GM12878 (cell line): ENCODE data around the gene SEMA4F. TPM values are rescaled to one million over a fixed set of nuclear protein-coding genes. Genes with fewer than 3 reads are reported as not detected.

Experiments
- ATAC-seq: fragments of 200-7000 bp; cut with Tn5 transposase; 3 replicates; pipeline ENCODE4 v1.9.1; 2020; ENCODE audit warnings: mild to moderate bottlenecking, moderate library complexity
- BruUV-seq: library from RNA; stranded (reverse); fragments of 400-500 nt; replicated peaks from 2 replicates; lab custom pipeline; 2021; lab: Mats Ljungman, UMichigan
- CTCF ChIA-PET: fragments of 300-600 bp; sonication (Branson Sonifier 250); formaldehyde crosslinking; extraction: SDS; loops from one replicate; lab custom pipeline; 2021; ENCODE audit warnings: inconsistent platforms; lab: Yijun Ruan, JAX
- POLR2A ChIA-PET: fragments of 350-600 bp; formaldehyde crosslinking; extraction: SDS; loops from one replicate; lab custom pipeline; 2021; ENCODE audit warnings: inconsistent platforms; lab: Charles Lee
- RAD21 ChIA-PET: fragments of 300-600 bp; sonication (Branson Sonifier 250); formaldehyde crosslinking; loops from one replicate; lab custom pipeline; 2023; ENCODE audit warnings: antibody characterized with exemption; ENCODE audit not compliant: unreplicated experiment; lab: Charles Lee
- SMC1A ChIA-PET: fragments of 300-600 bp; sonication (Branson Sonifier 250); formaldehyde crosslinking; loops from one replicate; lab custom pipeline; 2023; ENCODE audit not compliant: unreplicated experiment, uncharacterized antibody; lab: Charles Lee
- DNase-seq: peaks from one replicate; pipeline ENCODE4 v3.0.0-alpha.2; 2011; ENCODE audit warnings: low read depth, low spot score
- FAIRE-seq: peaks from 3 replicates; lab custom pipeline; 2011; peaks lifted over from hg19 to GRCh38; lab: Jason Lieb, UNC
- H2AFZ ChIP-seq: 2 replicates; pipeline ENCODE4 v1.6.0; 2011; ENCODE audit warnings: low read depth, low read length, control low read depth; ENCODE audit not compliant: control insufficient read depth
- H3K27ac ChIP-seq: 2 replicates; pipeline ENCODE4 v1.5.1; 2011; ENCODE audit warnings: control low read depth; ENCODE audit not compliant: control insufficient read depth, insufficient read depth
- H3K27me3 ChIP-seq, 2 experiments: replicated peaks in 1 of 2; 2 replicates each; pipeline versions ENCODE4 v1.6.0 to v1.6.1; 2011; ENCODE audit warnings: low read length in 1 of 2; ENCODE audit not compliant: control insufficient read depth in 2 of 2, insufficient read depth in 2 of 2
- H3K36me3 ChIP-seq, 2 experiments: 2 replicates each; pipeline ENCODE4 v1.5.1; 2011; ENCODE audit warnings: low read length in 1 of 2; ENCODE audit not compliant: control insufficient read depth in 2 of 2, insufficient read depth in 2 of 2
- H3K4me1 ChIP-seq: 2 replicates; pipeline ENCODE4 v1.6.1; 2011; ENCODE audit warnings: mild to moderate bottlenecking, low read length, moderate library complexity, mixed read lengths; ENCODE audit not compliant: control insufficient read depth, insufficient read depth
- H3K4me2 ChIP-seq: 2 replicates; pipeline ENCODE4 v1.6.0; 2011; ENCODE audit warnings: control low read depth; ENCODE audit not compliant: control insufficient read depth, insufficient read depth
- H3K4me3 ChIP-seq: fragments of 200-600 bp; sonication (generic); 2 replicates; pipeline ENCODE4 v1.5.1; 2016
- H3K79me2 ChIP-seq: 2 replicates; pipeline ENCODE4 v1.6.0; 2011; ENCODE audit warnings: low read length; ENCODE audit not compliant: control insufficient read depth, insufficient read depth
- H3K9ac ChIP-seq: 2 replicates; pipeline ENCODE4 v1.8.0; 2011; ENCODE audit warnings: low read length, control low read depth, mixed read lengths; ENCODE audit not compliant: control insufficient read depth, insufficient read depth
- H3K9me3 ChIP-seq: replicated peaks from 3 replicates; pipeline ENCODE4 v1.5.1; 2011; ENCODE audit warnings: mild to moderate bottlenecking, low read length; ENCODE audit not compliant: control insufficient read depth, insufficient read depth
- H4K20me1 ChIP-seq: 2 replicates; pipeline ENCODE4 v1.6.0; 2011; ENCODE audit not compliant: control insufficient read depth, insufficient read depth
- ASH2L ChIP-seq: fragments of 300-600, 200-600 bp; sonication (generic); IDR thresholded peaks from 2 replicates; pipeline ENCODE4 v1.6.1; 2017; ENCODE audit warnings: low read depth, mild to moderate bottlenecking, borderline replicate concordance
- CHD1 ChIP-seq: IDR thresholded peaks from 2 replicates; pipeline ENCODE4 v1.6.1; 2012; ENCODE audit warnings: low read depth, low read length, improper control_type of control experiment
- CREM ChIP-seq: IDR thresholded peaks from 2 replicates; pipeline ENCODE4 v1.6.1; 2014; ENCODE audit warnings: antibody characterized with exemption, low read depth
- EP300 ChIP-seq, 2 experiments: fragments of 150-350 bp in 1 of 2; IDR thresholded peaks; 2 replicates each; pipeline ENCODE4 v1.6.1; 2011 to 2012; ENCODE audit warnings: low read depth in 2 of 2, low read length in 2 of 2, borderline replicate concordance in 1 of 2, improper control_type of control experiment in 1 of 2, inconsistent platforms in 1 of 2; ENCODE audit not compliant: control insufficient read depth in 1 of 2
- NFYA ChIP-seq: IDR thresholded peaks from 2 replicates; pipeline ENCODE4 v1.6.1; 2011; ENCODE audit warnings: low read depth, mild to moderate bottlenecking, low read length, improper control_type of control experiment, borderline replicate concordance
- SPI1 ChIP-seq: IDR thresholded peaks from 2 replicates; pipeline ENCODE4 v1.6.1; 2011; ENCODE audit warnings: low read depth, mild to moderate bottlenecking, low read length, moderate library complexity, borderline replicate concordance; ENCODE audit not compliant: insufficient read depth
- ZNF207 ChIP-seq: fragments of 450-650 bp; IDR thresholded peaks from 2 replicates; pipeline ENCODE4 v1.6.1; 2014; ENCODE audit warnings: antibody characterized with exemption, mild to moderate bottlenecking, borderline replicate concordance
- ZNF217 ChIP-seq: fragments of 450-650 bp; IDR thresholded peaks from 2 replicates; pipeline ENCODE4 v1.6.1; 2017; ENCODE audit warnings: antibody characterized with exemption, mild to moderate bottlenecking
- WGBS: methylation state at CpG from one replicate; pipeline ENCODE4 v1.1.6; 2016; ENCODE audit warnings: low lambda C conversion rate; ENCODE audit not compliant: insufficient replicate concordance, insufficient coverage; ENCODE audit errors: missing lambda C conversion rate; 5-methylcytosine and 5-hydroxymethylcytosine counted together
- in situ Hi-C: fragments of 300-500 bp; cut with MboI; formaldehyde crosslinking; loops from 9 replicates; pipeline ENCODE4 v1.14.3; 2018; ENCODE audit warnings: mixed read lengths
- intact Hi-C: fragments of 100-400 bp; cut with micrococcal nuclease; formaldehyde crosslinking; loops from one replicate; pipeline ENCODE4 v1.14.2; 2022; ENCODE audit not compliant: unreplicated experiment
- polyA plus RNA-seq, 11 experiments: library from polyadenylated mRNA; depleted of rRNA in 4 of 11; unstranded in 6 of 11; stranded (reverse) in 5 of 11; fragments of >200 nt; fragmentation: Nextera tagmentation in 4 of 11; fragmentation: Illumina TruSeq in 1 of 11; extraction: Ambion mirVana in 4 of 11; extraction: Trizol in 1 of 11; gene quantifications; 1 replicate in 1 of 11; 2 replicates in 10 of 11; pipeline versions ENCODE4 v1.2.1 to v1.2.3, GENCODE V29; 2011 to 2016; ENCODE audit warnings: inconsistent platforms in 2 of 11, missing spikeins in 2 of 11, low read depth in 1 of 11
- total RNA-seq, 4 experiments: library from RNA; depleted of rRNA in 3 of 4; stranded (reverse); fragments of >200 nt in 3 of 4; fragmentation: Illumina TruSeq in 1 of 4; extraction: Trizol in 1 of 4; gene quantifications; 2 replicates each; pipeline versions ENCODE4 v1.2.1 to v1.2.3, GENCODE V29; 2013 to 2021
- TF ChIP-seq, protein P1 (sequence below): fragments of 450-650 bp; formaldehyde crosslinking; IDR thresholded peaks from 2 replicates; pipeline ENCODE4 v1.4.0; 2020; ENCODE audit warnings: mild to moderate bottlenecking, moderate library complexity
- TF ChIP-seq, protein P2 (sequence below): fragments of 450-650 bp; IDR thresholded peaks from 2 replicates; pipeline ENCODE4 v1.6.1; 2018; ENCODE audit warnings: mild to moderate bottlenecking, low read depth, moderate library complexity; ENCODE audit not compliant: partially characterized antibody

Gene SEMA4F
- total and polyA plus RNA-seq, 10 of the 15 experiments (the other 5 are each of a cell fraction or from before 2014, with no cell fraction given) = 0.26 to 3.0 (median 2.1) TPM

DNA sequence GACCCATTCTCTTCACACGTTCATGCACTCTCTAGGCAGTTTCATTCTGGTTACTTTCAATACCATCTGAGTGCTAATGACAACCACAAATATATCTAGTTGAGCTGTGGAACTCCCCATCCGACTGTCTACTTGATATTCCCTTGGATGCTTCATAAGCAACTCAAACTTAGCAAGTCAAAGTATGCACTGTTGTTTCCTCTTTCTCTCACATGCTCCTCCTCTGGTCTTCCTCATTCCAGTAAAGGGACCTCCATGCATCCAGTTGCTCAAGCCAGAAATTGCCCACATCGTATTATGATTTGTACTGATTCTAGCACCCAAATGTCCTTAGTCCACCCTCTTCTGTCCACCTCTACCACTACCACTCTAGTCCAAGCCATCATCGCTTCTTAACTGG lies 22.3 kb downstream of the SEMA4F start:
- H3K79me2 ChIP-seq = no peaks in the 10 kb centered on the region
- no peak overlapping the region for H3K4me3 ChIP-seq
- no peaks in the 10 kb centered on the region for H3K4me1 ChIP-seq
- H3K27ac ChIP-seq = no peak overlapping the region
- no peak for ATAC-seq
- no peak overlapping the region for H3K4me2 ChIP-seq
- no TSS peak for BruUV-seq
- FAIRE-seq = no peak
- TF ChIP-seq CHD1 = no peak
- H4K20me1 ChIP-seq = no peaks in the 10 kb centered on the region
- in situ Hi-C loops (no loop called here), intact Hi-C loops (no loop called here)
- no peaks in the 10 kb centered on the region for H3K9me3 ChIP-seq
- no peak for DNase-seq
- POLR2A ChIA-PET = no interaction called here
- CTCF ChIA-PET = no interaction called here
- WGBS = 71% methylated on average over 4 of the region's 4 CpGs
- SMC1A ChIA-PET = interaction anchor here (1.1 to 1.7 kb wide), 2 partner anchors 12 to 38 kb away, joined by 4 read pairs; no protein-coding TSS in a partner anchor
- no peak overlapping the region for H3K9ac ChIP-seq
- no peaks in the 10 kb centered on the region for H3K36me3 ChIP-seq
- no peaks in the 10 kb centered on the region for H3K27me3 ChIP-seq
- no peak overlapping the region for H2AFZ ChIP-seq
- RAD21 ChIA-PET = interaction anchor here (1.3 kb wide), 1 partner anchor 12 kb away, joined by 3 read pairs; no protein-coding TSS in a partner anchor

DNA sequence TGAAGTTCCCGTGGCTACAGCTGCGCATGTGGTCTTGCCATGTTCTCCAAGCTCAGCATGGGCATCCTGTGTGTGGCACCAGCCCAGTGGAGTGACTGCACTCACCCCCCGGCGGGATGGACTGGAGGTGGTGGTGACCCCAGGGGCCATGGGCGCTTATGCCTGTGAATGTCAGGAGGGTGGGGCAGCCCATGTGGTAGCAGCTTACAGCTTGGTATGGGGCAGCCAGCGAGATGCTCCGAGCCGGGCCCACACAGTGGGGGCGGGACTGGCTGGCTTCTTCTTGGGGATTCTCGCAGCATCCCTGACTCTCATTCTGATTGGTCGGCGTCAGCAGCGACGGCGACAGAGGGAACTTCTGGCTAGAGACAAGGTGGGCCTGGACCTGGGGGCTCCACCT lies 25.6 kb downstream of the SEMA4F start:
- H3K4me1 ChIP-seq = no peaks in the 10 kb centered on the region
- in situ Hi-C loops = no loop called here
- H3K9me3 ChIP-seq = no peaks in the 10 kb centered on the region
- H2AFZ ChIP-seq = no peak overlapping the region
- no peak overlapping the region for H3K4me2 ChIP-seq
- no peaks in the 10 kb centered on the region for H3K36me3 ChIP-seq
- no peaks in the 10 kb centered on the region for H3K27me3 ChIP-seq
- H4K20me1 ChIP-seq = no peaks in the 10 kb centered on the region
- intact Hi-C loops = no loop called here
- CTCF ChIA-PET = interaction anchor here (1.9 kb wide), 1 partner anchor 8 kb away, joined by 5 read pairs; no protein-coding TSS in a partner anchor
- 92% methylated on average over 15 of the region's 15 CpGs for WGBS
- H3K27ac ChIP-seq = no peak overlapping the region
- ATAC-seq (no peak), DNase-seq (no peak), FAIRE-seq (no peak)
- POLR2A ChIA-PET = no interaction called here
- no peaks in the 10 kb centered on the region for H3K79me2 ChIP-seq
- RAD21 ChIA-PET = no interaction called here
- SMC1A ChIA-PET = interaction anchor here (1.7 kb wide), 1 partner anchor 9 kb away, joined by 6 read pairs; no protein-coding TSS in a partner anchor
- no TSS peak for BruUV-seq
- H3K9ac ChIP-seq = no peak overlapping the region
- no peak overlapping the region for H3K4me3 ChIP-seq
- TF ChIP-seq EP300 (IDR thresholded peaks at IDR 0.05; ENCODE audit: borderline replicate concordance in 1 of 2, control insufficient read depth in 1 of 2, low read depth in 2 of 2, low read length in 2 of 2) (no peak), CREM (no peak), SPI1 (no peak), NFYA (no peak), ZNF207 (no peak), ZNF217 (no peak), ASH2L (no peak)
- TF ChIP-seq, protein P1, sequence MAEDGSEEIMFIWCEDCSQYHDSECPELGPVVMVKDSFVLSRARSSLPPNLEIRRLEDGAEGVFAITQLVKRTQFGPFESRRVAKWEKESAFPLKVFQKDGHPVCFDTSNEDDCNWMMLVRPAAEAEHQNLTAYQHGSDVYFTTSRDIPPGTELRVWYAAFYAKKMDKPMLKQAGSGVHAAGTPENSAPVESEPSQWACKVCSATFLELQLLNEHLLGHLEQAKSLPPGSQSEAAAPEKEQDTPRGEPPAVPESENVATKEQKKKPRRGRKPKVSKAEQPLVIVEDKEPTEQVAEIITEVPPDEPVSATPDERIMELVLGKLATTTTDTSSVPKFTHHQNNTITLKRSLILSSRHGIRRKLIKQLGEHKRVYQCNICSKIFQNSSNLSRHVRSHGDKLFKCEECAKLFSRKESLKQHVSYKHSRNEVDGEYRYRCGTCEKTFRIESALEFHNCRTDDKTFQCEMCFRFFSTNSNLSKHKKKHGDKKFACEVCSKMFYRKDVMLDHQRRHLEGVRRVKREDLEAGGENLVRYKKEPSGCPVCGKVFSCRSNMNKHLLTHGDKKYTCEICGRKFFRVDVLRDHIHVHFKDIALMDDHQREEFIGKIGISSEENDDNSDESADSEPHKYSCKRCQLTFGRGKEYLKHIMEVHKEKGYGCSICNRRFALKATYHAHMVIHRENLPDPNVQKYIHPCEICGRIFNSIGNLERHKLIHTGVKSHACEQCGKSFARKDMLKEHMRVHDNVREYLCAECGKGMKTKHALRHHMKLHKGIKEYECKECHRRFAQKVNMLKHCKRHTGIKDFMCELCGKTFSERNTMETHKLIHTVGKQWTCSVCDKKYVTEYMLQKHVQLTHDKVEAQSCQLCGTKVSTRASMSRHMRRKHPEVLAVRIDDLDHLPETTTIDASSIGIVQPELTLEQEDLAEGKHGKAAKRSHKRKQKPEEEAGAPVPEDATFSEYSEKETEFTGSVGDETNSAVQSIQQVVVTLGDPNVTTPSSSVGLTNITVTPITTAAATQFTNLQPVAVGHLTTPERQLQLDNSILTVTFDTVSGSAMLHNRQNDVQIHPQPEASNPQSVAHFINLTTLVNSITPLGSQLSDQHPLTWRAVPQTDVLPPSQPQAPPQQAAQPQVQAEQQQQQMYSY (CRISPR knock-in tag) = no peak
- TF ChIP-seq, protein P2, sequence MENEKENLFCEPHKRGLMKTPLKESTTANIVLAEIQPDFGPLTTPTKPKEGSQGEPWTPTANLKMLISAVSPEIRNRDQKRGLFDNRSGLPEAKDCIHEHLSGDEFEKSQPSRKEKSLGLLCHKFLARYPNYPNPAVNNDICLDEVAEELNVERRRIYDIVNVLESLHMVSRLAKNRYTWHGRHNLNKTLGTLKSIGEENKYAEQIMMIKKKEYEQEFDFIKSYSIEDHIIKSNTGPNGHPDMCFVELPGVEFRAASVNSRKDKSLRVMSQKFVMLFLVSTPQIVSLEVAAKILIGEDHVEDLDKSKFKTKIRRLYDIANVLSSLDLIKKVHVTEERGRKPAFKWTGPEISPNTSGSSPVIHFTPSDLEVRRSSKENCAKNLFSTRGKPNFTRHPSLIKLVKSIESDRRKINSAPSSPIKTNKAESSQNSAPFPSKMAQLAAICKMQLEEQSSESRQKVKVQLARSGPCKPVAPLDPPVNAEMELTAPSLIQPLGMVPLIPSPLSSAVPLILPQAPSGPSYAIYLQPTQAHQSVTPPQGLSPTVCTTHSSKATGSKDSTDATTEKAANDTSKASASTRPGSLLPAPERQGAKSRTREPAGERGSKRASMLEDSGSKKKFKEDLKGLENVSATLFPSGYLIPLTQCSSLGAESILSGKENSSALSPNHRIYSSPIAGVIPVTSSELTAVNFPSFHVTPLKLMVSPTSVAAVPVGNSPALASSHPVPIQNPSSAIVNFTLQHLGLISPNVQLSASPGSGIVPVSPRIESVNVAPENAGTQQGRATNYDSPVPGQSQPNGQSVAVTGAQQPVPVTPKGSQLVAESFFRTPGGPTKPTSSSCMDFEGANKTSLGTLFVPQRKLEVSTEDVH = no peak
